Measurements from ENCODE around the gene ZNF423.

Gene ZNF423

DNA sequence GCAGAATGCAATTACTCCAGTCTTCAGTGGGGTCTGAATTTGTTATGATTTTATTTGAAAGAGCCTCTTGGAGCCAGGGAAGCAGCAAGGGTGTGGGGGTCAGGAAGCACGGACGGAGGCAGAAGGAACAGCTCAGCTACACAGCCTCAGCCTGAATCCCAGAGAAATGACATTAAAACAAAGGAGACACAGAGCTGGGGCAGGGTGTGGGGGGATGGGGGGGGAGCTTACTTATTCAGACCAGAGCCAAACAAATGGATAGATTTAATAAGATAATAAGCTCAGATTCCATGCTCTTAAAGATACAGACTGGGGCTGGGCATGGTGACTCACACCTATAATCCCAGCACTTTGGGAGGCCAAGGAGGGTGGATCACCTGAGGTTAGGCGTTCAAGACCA is 195.3 kb downstream of the ZNF423 start:
- DNase-seq, result no peak

DNA sequence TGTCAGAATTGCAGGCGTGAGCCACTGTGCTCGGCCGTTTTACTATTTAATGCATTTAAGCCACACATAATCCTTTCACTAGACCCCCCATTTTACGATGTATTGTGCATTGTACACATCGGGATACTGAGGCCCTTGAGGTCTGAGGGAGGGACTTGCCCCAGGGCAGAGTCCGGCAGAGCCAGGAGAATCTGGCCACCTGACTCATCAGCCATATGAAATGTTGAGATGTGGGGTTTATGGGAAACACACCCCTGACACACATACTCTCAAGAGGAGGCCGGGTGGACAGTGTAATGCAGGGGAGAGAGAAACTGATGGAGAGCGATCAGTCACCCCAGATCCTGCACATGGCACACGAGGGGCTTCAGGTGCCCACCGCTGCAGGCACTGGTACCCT is 196.6 kb downstream of the ZNF423 start:
- DNase-seq, result no peak

DNA sequence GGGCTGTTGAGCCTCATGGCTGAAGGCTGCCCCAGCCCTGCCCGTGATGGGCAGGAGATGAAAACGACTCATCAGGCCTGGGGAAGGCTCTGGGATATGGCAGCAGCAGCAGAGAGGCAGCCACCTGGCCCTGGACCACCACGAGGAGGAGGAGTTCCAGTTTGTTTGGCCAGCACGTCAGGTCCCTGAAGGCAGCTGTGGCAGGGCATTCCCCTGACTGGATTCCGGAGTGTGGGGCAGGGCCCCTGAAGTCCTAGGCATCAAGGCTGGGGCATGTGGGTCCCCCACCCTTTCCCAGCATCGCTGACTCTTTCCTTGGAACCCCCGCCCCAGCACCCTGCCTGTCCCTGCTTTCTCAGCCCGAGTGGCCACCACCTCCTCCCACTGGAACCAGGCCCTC is 197.4 kb downstream of the ZNF423 start:
- DNase-seq, result no peak

- DNase-seq, result no peak
Observed at GRCh38 chr16:49657736-49658465, 198.0 kb downstream of the ZNF423 start.

GRCh38 chr16:49654425-49654824 is 201.5 kb downstream of the ZNF423 start:
- no peak for DNase-seq

DNA sequence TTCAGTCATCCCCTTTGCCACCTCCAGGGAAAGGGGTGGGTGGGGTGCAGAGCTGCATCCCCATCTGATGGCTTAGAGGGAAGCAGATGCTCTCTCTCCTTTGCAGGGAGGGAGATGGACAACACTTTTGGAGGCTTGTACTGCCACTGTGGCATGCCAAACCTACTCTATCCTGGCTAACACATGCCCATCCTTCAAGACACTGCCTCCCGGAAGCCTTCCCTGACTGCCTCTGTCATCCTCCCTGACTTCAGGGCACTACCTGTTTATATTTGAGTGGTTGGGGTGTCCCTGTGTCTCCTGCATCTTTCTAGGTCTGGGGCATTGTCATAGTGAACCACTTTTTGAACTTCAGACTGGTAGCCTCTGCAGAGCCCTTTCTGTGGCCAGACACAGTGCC is 202.3 kb downstream of the ZNF423 start:
- no peak for DNase-seq

GRCh38 chr16:49653173-49653570 is 202.7 kb downstream of the ZNF423 start:
- DNase-seq, result no peak

DNA sequence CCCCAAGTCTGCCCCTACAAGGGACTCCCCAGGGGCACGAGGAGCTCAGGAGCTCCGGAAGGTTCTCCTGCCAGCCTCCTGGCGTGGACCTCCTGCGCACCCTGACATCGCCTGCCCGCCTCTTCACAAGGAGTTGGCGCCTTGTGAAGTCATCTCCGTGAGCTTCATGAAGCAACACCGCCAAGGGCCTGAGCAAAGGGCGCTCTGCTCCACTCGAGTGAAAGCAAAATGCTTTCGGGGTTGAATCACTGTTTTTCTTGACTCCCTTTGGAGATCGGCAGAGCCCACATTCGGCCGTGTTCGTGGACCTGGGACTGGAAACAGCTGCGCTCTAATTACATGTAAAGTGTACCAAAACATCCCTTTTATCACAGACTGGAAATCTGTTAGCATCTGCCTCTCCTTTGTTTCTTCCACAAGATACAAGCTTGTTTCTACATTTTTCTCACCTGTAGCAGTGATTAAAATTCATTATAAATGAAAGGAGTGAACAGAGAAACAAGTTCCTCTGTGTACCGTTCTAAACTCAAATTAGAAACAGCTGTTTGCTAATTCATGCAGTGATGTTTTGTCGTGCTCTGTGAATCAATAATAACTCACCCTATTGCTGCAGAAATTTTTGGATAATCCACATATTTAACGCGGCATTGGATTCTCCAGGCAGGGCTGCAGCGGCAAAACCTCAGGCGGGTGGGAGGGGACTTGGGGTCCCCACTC is 203.3 kb downstream of the ZNF423 start:
- DNase-seq, result no peak

DNA sequence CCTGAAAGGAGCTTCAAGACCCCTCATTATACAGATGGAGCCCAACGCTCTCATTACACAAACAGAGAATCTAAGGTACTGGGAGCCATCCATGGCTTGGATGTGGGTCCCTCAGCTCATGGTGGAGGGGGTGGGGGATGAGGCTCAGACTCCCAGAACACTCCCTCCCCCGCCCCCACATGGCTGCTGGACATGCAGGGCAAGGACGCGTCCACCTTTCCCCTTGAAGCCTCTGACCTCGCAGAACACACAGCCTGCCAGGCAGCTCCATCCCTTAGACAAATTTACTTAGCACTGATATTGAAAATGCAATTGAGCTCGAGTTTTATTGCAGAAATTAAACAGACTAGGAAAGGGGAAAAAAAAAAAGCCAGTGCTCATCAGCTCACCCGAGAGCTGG is 203.9 kb downstream of the ZNF423 start:
- no peak for DNase-seq

- no peak for DNase-seq
Observed at GRCh38 chr16:49651226-49651625, 204.7 kb downstream of the ZNF423 start.

GRCh38 chr16:49650603-49651002 is 205.3 kb downstream of the ZNF423 start:
- no peak for DNase-seq

- DNase-seq, result no peak
Observed at GRCh38 chr16:49649013-49649765, 206.7 kb downstream of the ZNF423 start.

DNA sequence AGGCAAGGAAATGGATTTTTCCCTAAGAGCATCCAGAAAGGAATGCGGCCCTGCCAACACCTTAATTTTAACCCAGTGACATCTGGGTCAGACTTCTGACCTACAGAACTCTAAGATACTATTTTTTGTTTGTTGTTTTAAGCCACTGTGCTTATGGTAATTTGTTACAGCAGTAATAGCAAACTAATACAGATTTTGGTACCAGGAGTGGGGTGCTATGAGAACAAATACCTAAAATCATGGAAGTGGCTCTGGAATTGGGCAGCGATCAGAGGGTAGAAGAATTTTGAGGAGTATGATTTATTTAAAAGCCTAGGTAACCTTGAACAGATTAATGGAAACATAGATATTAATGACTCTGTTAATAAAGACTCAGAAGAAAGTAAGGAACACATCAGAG is 208.2 kb downstream of the ZNF423 start:
- DNase-seq, result no peak

- DNase-seq, result no peak
Observed at GRCh38 chr16:49645263-49645662, 210.6 kb downstream of the ZNF423 start.

DNA sequence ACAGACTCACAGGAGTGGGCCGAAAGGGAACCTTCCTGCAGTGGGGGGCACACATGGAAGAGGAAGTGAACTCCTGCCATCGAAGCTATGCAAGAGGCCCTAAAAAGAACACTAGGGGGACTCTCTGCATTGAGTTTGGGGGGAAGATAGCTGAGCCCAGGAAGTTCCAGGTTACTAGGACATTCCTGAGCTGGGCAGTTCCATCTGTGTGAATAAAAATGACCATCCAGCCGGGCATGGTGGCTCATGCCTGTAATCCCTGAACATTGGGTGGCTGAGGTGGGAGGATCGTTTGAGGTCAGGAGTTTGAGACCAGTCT is 211.8 kb downstream of the ZNF423 start:
- DNase-seq, result no peak

GRCh38 chr16:49643429-49644144 is 212.3 kb downstream of the ZNF423 start:
- DNase-seq, result no peak

DNA sequence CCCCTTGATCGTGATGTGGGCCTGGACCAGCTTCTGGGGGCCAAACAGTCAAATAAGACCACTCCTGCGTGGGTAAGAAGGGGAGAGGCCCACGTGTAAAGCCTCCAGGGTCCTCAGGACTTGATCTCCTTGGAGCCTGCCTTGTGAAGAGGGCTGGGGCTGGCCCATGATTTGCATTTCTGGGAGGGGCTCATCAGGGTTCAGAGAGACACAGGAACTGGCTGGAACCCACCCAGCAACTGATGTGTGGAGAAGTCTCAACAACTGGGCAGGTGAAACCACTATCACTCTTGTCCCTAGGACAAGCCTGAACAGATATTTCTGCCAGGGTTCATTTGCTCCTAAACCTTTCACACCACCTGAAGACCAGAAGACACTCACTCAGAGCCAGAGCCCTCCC is 214.7 kb downstream of the ZNF423 start:
- DNase-seq, result no peak

- no peak for DNase-seq
Observed at GRCh38 chr16:49640581-49640980, 215.3 kb downstream of the ZNF423 start.

DNA sequence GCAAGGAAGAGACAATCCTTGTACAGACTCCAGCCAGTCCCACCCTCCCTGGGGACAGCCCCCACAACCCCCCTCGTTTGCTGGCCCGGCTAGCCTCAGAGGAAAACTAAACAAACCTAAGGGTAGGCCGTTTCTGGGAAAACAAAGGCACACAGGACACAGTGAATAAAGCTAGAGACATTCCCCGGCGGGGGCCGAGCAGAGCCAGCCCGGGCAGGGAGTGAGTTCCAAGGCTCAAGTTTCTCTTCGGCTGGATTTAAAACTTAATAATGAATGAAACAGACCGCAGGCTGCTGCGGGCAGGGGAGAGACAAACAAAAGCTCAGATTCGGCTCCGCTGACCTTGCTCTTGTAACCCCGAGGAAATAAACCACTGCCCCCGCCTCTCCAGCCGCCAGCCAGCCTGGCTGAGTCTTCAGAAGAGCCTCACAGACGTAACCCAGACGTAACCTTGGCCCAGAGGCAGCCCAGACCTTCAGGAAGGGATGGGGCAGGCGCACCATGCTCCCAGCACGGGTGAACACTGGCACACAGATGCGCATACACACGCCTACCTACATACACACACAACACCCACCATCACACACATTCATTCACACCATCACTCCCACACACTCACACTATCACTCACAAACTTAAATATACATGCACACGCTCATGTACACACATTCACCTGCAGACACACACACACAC is 216.0 kb downstream of the ZNF423 start:
- no peak for DNase-seq

GRCh38 chr16:49638673-49639610 is 217.0 kb downstream of the ZNF423 start:
- DNase-seq, result no peak

DNA sequence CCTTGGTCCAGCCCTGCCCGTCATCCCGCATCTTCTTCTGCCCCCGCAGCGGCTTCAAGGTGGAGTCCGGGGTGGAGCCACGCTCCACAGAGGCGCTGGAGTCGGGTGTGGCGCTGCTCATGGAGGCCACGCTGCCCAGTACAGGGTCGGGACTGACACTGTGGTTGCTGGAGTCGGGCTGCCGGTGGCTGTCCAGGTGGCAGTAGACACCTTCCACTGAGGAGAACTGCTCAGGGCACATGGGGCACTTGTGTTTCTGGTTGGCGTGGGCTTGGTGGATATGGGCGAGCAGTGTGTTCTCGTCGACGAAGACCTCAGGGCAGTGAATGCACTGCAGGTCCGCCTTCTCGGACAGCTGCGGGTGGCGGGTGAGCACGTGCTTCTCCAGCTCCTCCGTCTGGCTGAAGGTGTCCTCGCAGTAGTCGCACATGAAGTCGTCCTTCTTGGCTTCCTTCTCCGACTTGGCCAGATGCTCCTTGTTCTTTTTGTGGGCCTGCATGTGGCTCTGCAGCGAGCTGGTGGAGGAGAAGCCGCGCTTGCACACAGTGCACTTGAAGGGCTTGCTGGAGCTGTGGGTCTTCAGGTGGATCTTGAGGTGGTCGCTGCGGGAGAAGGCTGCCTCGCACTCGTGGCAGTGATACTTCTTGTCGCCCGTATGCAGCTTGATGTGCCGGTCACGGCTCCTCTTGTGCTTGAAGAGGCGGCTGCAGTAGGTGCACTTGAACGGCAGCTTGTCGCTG is 217.8 kb downstream of the ZNF423 start:
- DNase-seq, result no peak
